Measurements from ENCODE around the gene FAM199X. TPM values are rescaled to one million over a fixed set of nuclear protein-coding genes. Genes with fewer than 3 reads are reported as not detected.
A peak's percentile ranks its signal among the peaks of the same experiment; 100 is the strongest.

FAM199X gene
- total and polyA plus RNA-seq, 2 donors (not counting 1 experiment from before 2014, with no cell fraction given), result 3.6 to 19.2 TPM

DNA sequence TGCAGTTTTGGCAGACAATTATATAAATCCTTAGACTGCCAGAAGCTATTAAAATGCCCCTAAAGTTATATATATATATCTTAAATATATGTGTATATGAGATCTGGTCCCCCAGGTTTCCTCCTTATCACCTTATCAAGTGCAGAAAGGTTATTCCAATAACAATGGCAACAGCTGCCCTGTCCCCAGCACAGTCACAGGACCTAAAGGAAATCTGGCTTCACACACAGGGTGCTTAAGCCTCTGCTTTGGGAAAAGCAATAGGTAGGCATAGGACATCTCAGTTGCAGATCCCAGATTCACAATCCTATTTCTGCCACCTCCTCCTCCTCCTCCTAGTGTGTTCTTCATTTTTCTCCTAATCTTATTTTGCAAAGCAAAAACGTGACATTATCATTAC, 15.2 kb upstream of the FAM199X start:
- WGBS (ENCODE audit: insufficient coverage), result no CpG with 5 or more reads among the region's 1 CpG
- CTCF ChIA-PET, result no interaction called here
- POLR2A ChIA-PET, result no interaction called here
- no peak overlapping the region for H3K9ac ChIP-seq (ENCODE audit: low read length)
- Mint-ChIP-seq H3K4me3 (no peak overlapping the region), H3K9me3 (ENCODE audit: insufficient read depth) (no peaks in the 10 kb centered on the region), H3K4me1 (peaks cover 21% of the 10 kb centered on the region), H3K27ac (no peak overlapping the region), H3K27me3 (no peaks in the 10 kb centered on the region)
- no peak overlapping the region for H3K27ac ChIP-seq (ENCODE audit: low read length in 2 of 2)
- TF ChIP-seq EZH2 (IDR thresholded peaks at IDR 0.05; ENCODE audit: borderline replicate concordance, insufficient read depth, low read depth, low read length, poor library complexity, severe bottlenecking), result no peak
- TF ChIP-seq, protein P1, sequence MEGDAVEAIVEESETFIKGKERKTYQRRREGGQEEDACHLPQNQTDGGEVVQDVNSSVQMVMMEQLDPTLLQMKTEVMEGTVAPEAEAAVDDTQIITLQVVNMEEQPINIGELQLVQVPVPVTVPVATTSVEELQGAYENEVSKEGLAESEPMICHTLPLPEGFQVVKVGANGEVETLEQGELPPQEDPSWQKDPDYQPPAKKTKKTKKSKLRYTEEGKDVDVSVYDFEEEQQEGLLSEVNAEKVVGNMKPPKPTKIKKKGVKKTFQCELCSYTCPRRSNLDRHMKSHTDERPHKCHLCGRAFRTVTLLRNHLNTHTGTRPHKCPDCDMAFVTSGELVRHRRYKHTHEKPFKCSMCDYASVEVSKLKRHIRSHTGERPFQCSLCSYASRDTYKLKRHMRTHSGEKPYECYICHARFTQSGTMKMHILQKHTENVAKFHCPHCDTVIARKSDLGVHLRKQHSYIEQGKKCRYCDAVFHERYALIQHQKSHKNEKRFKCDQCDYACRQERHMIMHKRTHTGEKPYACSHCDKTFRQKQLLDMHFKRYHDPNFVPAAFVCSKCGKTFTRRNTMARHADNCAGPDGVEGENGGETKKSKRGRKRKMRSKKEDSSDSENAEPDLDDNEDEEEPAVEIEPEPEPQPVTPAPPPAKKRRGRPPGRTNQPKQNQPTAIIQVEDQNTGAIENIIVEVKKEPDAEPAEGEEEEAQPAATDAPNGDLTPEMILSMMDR (IDR thresholded peaks at IDR 0.05), result no peak
- peaks cover 50% of the 10 kb centered on the region for H3K79me2 ChIP-seq (ENCODE audit: control insufficient read depth, insufficient read depth, low read length)
- no peak overlapping the region for H3K4me3 ChIP-seq (ENCODE audit: control extremely low read depth in 1 of 5, extremely low read depth in 1 of 5, insufficient read depth in 1 of 5, low read depth in 2 of 5, low read length in 4 of 5)
- no peaks in the 10 kb centered on the region for H3K9me3 ChIP-seq (ENCODE audit: control extremely low read depth in 1 of 3, control insufficient read depth in 2 of 3, insufficient read depth in 1 of 3, low read length in 2 of 3)
- no peaks in the 10 kb centered on the region for H3K27me3 ChIP-seq (replicated peaks in 1 of 4; ENCODE audit: control extremely low read depth in 1 of 4, control insufficient read depth in 3 of 4, insufficient read depth in 4 of 4, low read length in 3 of 4)
- intact Hi-C loops (cut with micrococcal nuclease), result no loop called here
- no peaks in the 10 kb centered on the region for H3K36me3 ChIP-seq (replicated peaks in 1 of 2; ENCODE audit: control extremely low read depth in 1 of 2, control insufficient read depth in 1 of 2, extremely low read depth in 1 of 2, insufficient read depth in 2 of 2, low read length in 1 of 2)
- no peak overlapping the region for H2AFZ ChIP-seq (ENCODE audit: insufficient read depth, low read depth, low read length, poor library complexity, severe bottlenecking)
- no peak for ATAC-seq (ENCODE audit: low read depth)
- no peak overlapping the region for H3K4me2 ChIP-seq (replicated peaks; ENCODE audit: low read depth, low read length, poor library complexity, severe bottlenecking)
- peaks cover 5 to 9% of the 10 kb centered on the region in 2 donors for H3K4me1 ChIP-seq (ENCODE audit: control insufficient read depth in 2 of 2, insufficient read depth in 2 of 2, low read length in 2 of 2)
- no peaks in the 10 kb centered on the region for H4K20me1 ChIP-seq (ENCODE audit: control insufficient read depth, insufficient read depth, low read length, poor library complexity, severe bottlenecking)
- DNase-seq, result no peak

DNA sequence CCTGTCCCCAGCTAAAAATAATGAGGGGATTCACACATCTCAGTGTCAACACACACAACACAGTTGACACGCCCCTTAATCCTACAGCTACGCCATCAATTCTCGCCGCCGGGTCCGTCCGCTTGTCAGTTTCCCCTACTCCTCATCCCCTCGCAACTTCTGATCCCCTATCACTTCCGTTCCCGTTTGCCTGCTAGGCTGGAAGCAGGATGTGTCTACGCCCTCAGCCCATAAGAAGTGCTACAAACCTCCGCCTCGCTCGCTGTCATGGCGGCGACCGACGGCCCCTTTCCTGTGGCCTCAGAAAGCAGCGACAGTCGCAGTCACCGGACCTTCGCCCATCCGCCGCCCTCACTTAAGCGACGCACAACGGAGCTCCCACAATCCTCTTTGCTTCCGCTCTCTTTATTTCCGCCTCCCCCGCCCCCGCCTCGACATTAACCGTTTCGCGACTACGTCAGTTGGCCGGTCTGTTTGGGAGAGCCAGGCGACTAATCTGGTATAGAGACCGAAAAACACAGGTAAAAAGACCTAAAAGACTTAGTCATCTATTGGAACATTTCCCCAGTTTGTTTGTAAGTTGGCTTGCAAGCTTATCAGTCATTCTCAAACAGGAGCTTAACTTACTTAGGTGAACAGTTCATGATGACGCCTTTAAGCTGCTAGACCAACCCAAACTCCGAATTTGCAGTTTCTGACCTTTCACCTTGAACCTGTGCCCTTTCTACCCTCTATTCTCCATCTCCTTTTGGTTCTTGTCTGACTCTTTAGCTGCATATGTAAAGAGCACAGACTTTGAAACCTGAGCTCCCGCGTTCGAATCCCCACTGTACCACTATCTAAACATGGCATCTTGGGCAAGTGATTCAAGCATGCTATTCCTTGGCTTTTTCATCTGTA, 9.4 kb upstream of the FAM199X start, which contains the start of gene SLC25A53:
Gene SLC25A53 (minus strand): TSS at position 380 of the 900 bp plus-strand sequence. CDS start 51,752 bp downstream, outside the sequence.
- Histone ChIP-seq H3K36me3 (replicated peaks in 1 of 2; ENCODE audit: control extremely low read depth in 1 of 2, control insufficient read depth in 1 of 2, extremely low read depth in 1 of 2, insufficient read depth in 2 of 2, low read length in 1 of 2) (no peaks in the 10 kb centered on the region), H3K27ac (ENCODE audit: low read length in 2 of 2) (peak within 1 kb of the TSS; percentile 96 to 99), H4K20me1 (ENCODE audit: control insufficient read depth, insufficient read depth, low read length, poor library complexity, severe bottlenecking) (no peaks in the 10 kb centered on the region), H3K9ac (ENCODE audit: low read length) (peak within 1 kb of the TSS; percentile 72), H3K27me3 (replicated peaks in 1 of 4; ENCODE audit: control extremely low read depth in 1 of 4, control insufficient read depth in 3 of 4, insufficient read depth in 4 of 4, low read length in 3 of 4) (no peaks in the 10 kb centered on the region), H3K4me3 (ENCODE audit: control extremely low read depth in 1 of 5, extremely low read depth in 1 of 5, insufficient read depth in 1 of 5, low read depth in 2 of 5, low read length in 4 of 5) (peak within 1 kb of the TSS; percentile 57 to 74 (median 71)), H3K4me2 (replicated peaks; ENCODE audit: low read depth, low read length, poor library complexity, severe bottlenecking) (peak within 1 kb of the TSS; percentile 75), H3K79me2 (ENCODE audit: control insufficient read depth, insufficient read depth, low read length) (peaks cover 33% of the 10 kb centered on the region), H3K9me3 (ENCODE audit: control extremely low read depth in 1 of 3, control insufficient read depth in 2 of 3, insufficient read depth in 1 of 3, low read length in 2 of 3) (no peaks in the 10 kb centered on the region), H3K4me1 (ENCODE audit: control insufficient read depth in 2 of 2, insufficient read depth in 2 of 2, low read length in 2 of 2) (peaks cover 5 to 16% of the 10 kb centered on the region in 2 donors), H2AFZ (ENCODE audit: insufficient read depth, low read depth, low read length, poor library complexity, severe bottlenecking) (peak within 1 kb of the TSS; percentile 75)
- Mint-ChIP-seq H3K4me1 (peaks cover 22% of the 10 kb centered on the region), H3K4me3 (peak within 1 kb of the TSS; percentile 99), H3K27ac (peak within 1 kb of the TSS; percentile 100), H3K27me3 (no peaks in the 10 kb centered on the region), H3K9me3 (ENCODE audit: insufficient read depth) (no peaks in the 10 kb centered on the region)
- ChIA-PET POLR2A (interaction anchor here (0.6 to 2.1 kb wide), 6 partner anchors 9 to 531 kb away, joined by 3 to 19 read pairs (median 6); partner anchors contain the start of genes FAM199X and ZCCHC18), CTCF (interaction anchor here (0.6 to 1.8 kb wide), 6 partner anchors 10 to 58 kb away, joined by 3 to 26 read pairs (median 4); partner anchors contain the start of genes FAM199X and ZCCHC18)
- under 1% methylated on average over 37 of the region's 44 CpGs for WGBS (ENCODE audit: insufficient coverage)
- TF ChIP-seq EZH2 (IDR thresholded peaks at IDR 0.05; ENCODE audit: borderline replicate concordance, insufficient read depth, low read depth, low read length, poor library complexity, severe bottlenecking), result no peak
- TF ChIP-seq, protein P1 (IDR thresholded peaks at IDR 0.05), result no peak
- peak; percentile 84 for ATAC-seq (ENCODE audit: low read depth)
- intact Hi-C loops (cut with micrococcal nuclease), result loop anchor here (1.0 to 2.0 kb wide), 3 partner anchors 9 to 44 kb away; partner anchors contain the start of genes FAM199X and ZCCHC18
- peak; percentile 90 for DNase-seq
